Peyer's patch (tissue), 4 donors: ENCODE measurements around the gene MYCBPAP. TPM values are rescaled to one million over a fixed set of nuclear protein-coding genes. Genes with fewer than 3 reads are reported as not detected.

Experiments used
- DNase-seq, 3 donors: peaks; one replicate each; pipeline ENCODE4 v3.0.0-alpha.2; 2017 to 2019
- H3K27ac ChIP-seq, 4 donors: fragments of 200-600 bp; sonication (generic); one replicate each; pipeline ENCODE4 v1.5.1; 2016 to 2019
- H3K27me3 ChIP-seq, 2 donors: fragments of 200-600 bp; sonication (generic); one replicate each; pipeline ENCODE4 v1.5.1; 2019
- H3K36me3 ChIP-seq, 3 donors: fragments of 200-600 bp; sonication (generic); one replicate each; pipeline ENCODE4 v1.5.1; 2016 to 2019
- H3K4me1 ChIP-seq, 4 donors: fragments of 200-600 bp; sonication (generic); one replicate each; pipeline ENCODE4 v1.5.1; 2016 to 2019
- H3K4me3 ChIP-seq, 4 donors: fragments of 200-600 bp; sonication (generic); 1 replicate in 3 of 4; 2 replicates in 1 of 4; pipeline ENCODE4 v1.5.1; 2016 to 2019; ENCODE audit warnings: mild to moderate bottlenecking in 1 of 4
- H3K9me3 ChIP-seq, 4 donors: fragments of 200-600 bp; sonication (generic); one replicate each; pipeline ENCODE4 v1.5.1; 2016 to 2019; ENCODE audit warnings: mild to moderate bottlenecking in 1 of 4
- CTCF ChIP-seq, 6 experiments: fragments of 450-650 bp in 4 of 6; fragments of 200-600 bp in 2 of 6; sonication (generic) in 1 of 6; IDR thresholded peaks; one replicate each; pipeline ENCODE4 v1.5.1; 2017 to 2019; ENCODE audit warnings: antibody characterized with exemption in 6 of 6, mild to moderate bottlenecking in 3 of 6, moderate library complexity in 1 of 6
- POLR2A ChIP-seq, 2 donors: fragments of 450-650 bp; IDR thresholded peaks; one replicate each; pipeline ENCODE4 v1.5.1; 2017; ENCODE audit warnings: antibody characterized with exemption in 2 of 2, mild to moderate bottlenecking in 2 of 2, moderate library complexity in 2 of 2
- total RNA-seq, 4 donors: library from RNA; depleted of rRNA; stranded (reverse); fragments of >200 nt; gene quantifications; one replicate each; pipeline ENCODE4 v1.1.0, GENCODE V29; 2016

MYCBPAP gene
- total RNA-seq, 4 donors from 2014 or later: 0.53 to 1.1 TPM; not detected in 2

GRCh38 chr17:50560185-50560824, 52.1 kb downstream of the MYCBPAP start, which contains the start of gene CACNA1G:
CACNA1G (plus strand) TSS chr17:50560715; CDS start chr17:50561460, 745 bp downstream.
- Histone ChIP-seq H3K27ac (peak within 1 kb of the TSS in 1 of 4 donors; percentile 38), H3K4me1 (peaks cover 0 to 39% (median 30%) of the 10 kb centered on the region in 4 donors), H3K9me3 (no peaks in the 10 kb centered on the region), H3K36me3 (peaks cover 0 to 5% (median 0%) of the 10 kb centered on the region in 3 donors), H3K4me3 (peak within 1 kb of the TSS; percentile 31 to 80 (median 57)), H3K27me3 (peaks cover 0 to 36% of the 10 kb centered on the region in 2 donors)
- TF ChIP-seq CTCF (IDR thresholded peaks at IDR 0.05) (no peak), POLR2A (IDR thresholded peaks at IDR 0.05) (no peak)
- DNase-seq: peak; percentile 82 to 94 (median 93)

- TF ChIP-seq POLR2A (IDR thresholded peaks at IDR 0.05) (no peak), CTCF (IDR thresholded peaks at IDR 0.05) (no peak)
- Histone ChIP-seq H3K4me1 (peaks cover 0 to 42% (median 30%) of the 10 kb centered on the region in 4 donors), H3K27me3 (peaks cover 0 to 36% of the 10 kb centered on the region in 2 donors), H3K4me3 (peak overlapping the region; percentile 31 to 80 (median 57)), H3K27ac (peak overlapping the region in 1 of 4 donors; percentile 38), H3K36me3 (no peaks in the 10 kb centered on the region), H3K9me3 (no peaks in the 10 kb centered on the region)
- DNase-seq: no peak
Measured at GRCh38 chr17:50560931-50561745, 52.9 kb downstream of the MYCBPAP start.

- no peaks in the 10 kb centered on the region for H3K9me3 ChIP-seq
- H3K27me3 ChIP-seq: peaks cover 0 to 36% of the 10 kb centered on the region in 2 donors
- peaks cover 0 to 42% (median 30%) of the 10 kb centered on the region in 4 donors for H3K4me1 ChIP-seq
- no peaks in the 10 kb centered on the region for H3K36me3 ChIP-seq
- H3K27ac ChIP-seq: no peak overlapping the region
- peak overlapping the region in 3 of 4 donors; percentile 54 to 80 (median 60) for H3K4me3 ChIP-seq
- TF ChIP-seq POLR2A (IDR thresholded peaks at IDR 0.05): no peak
- TF ChIP-seq CTCF (IDR thresholded peaks at IDR 0.05): no peak
- DNase-seq: no peak
Measured at GRCh38 chr17:50561746-50562141, 53.5 kb downstream of the MYCBPAP start.

- TF ChIP-seq CTCF (IDR thresholded peaks at IDR 0.05): no peak
- no peak for TF ChIP-seq POLR2A (IDR thresholded peaks at IDR 0.05)
- H3K9me3 ChIP-seq: no peaks in the 10 kb centered on the region
- peak overlapping the region in 1 of 4 donors; percentile 60 for H3K4me3 ChIP-seq
- no peak overlapping the region for H3K27ac ChIP-seq
- H3K4me1 ChIP-seq: peaks cover 0 to 42% (median 30%) of the 10 kb centered on the region in 4 donors
- no peaks in the 10 kb centered on the region for H3K36me3 ChIP-seq
- H3K27me3 ChIP-seq: peaks cover 0 to 36% of the 10 kb centered on the region in 2 donors
- no peak for DNase-seq
Measured at GRCh38 chr17:50562242-50563091, 54.2 kb downstream of the MYCBPAP start.

GRCh38 chr17:50563092-50563511, 54.9 kb downstream of the MYCBPAP start:
- Histone ChIP-seq H3K36me3 (no peaks in the 10 kb centered on the region), H3K27ac (no peak overlapping the region), H3K27me3 (peaks cover 0 to 36% of the 10 kb centered on the region in 2 donors), H3K4me3 (no peak overlapping the region), H3K4me1 (peaks cover 0 to 42% (median 30%) of the 10 kb centered on the region in 4 donors), H3K9me3 (no peaks in the 10 kb centered on the region)
- DNase-seq: no peak
- TF ChIP-seq POLR2A (IDR thresholded peaks at IDR 0.05): no peak
- TF ChIP-seq CTCF (IDR thresholded peaks at IDR 0.05): no peak
